SHP77 treated with DMSO at 0.1 percent for 48 hours (cell line): ENCODE results near the gene CKS1B.

ENCODE experiments used
- DNase-seq: peaks from one replicate; lab custom pipeline; 2025; lab: John Stamatoyannopoulos, UW

Gene CKS1B

GRCh38 chr1:154945962-154946850 lies 28.3 kb upstream of the CKS1B start:
- DNase-seq: no peak

GRCh38 chr1:154948079-154948478 lies 26.4 kb upstream of the CKS1B start:
- DNase-seq: no peak

- no peak for DNase-seq
Observed at GRCh38 chr1:154951901-154952657, 22.4 kb upstream of the CKS1B start.

- no peak for DNase-seq
Observed at GRCh38 chr1:154952664-154953063, 21.8 kb upstream of the CKS1B start.

- DNase-seq: no peak
Observed at GRCh38 chr1:154953611-154954038, 20.9 kb upstream of the CKS1B start.

GRCh38 chr1:154954541-154954940 lies 19.9 kb upstream of the CKS1B start:
- no peak for DNase-seq

- peak; percentile 83 for DNase-seq
Observed at GRCh38 chr1:154955039-154955717, 19.3 kb upstream of the CKS1B start.

GRCh38 chr1:154955718-154956543 lies 18.6 kb upstream of the CKS1B start, which contains the start of gene PBXIP1:
TSS of gene PBXIP1 (minus strand) at chr1:154956099. CDS start at chr1:154953721, 2,378 bp downstream.
- DNase-seq: peak; percentile 96

GRCh38 chr1:154956544-154956941 lies 17.9 kb upstream of the CKS1B start:
- no peak for DNase-seq

GRCh38 chr1:154957091-154957657 lies 17.3 kb upstream of the CKS1B start:
- DNase-seq: no peak

- no peak for DNase-seq
Observed at GRCh38 chr1:154958036-154958435, 16.4 kb upstream of the CKS1B start.

- no peak for DNase-seq
Observed at GRCh38 chr1:154958681-154959425, 15.6 kb upstream of the CKS1B start.

- DNase-seq: no peak
Observed at GRCh38 chr1:154959426-154959780, 15.1 kb upstream of the CKS1B start.

GRCh38 chr1:154960446-154961136 lies 13.9 kb upstream of the CKS1B start:
- no peak for DNase-seq

GRCh38 chr1:154961207-154962155 lies 13.0 kb upstream of the CKS1B start, which contains the start of gene PYGO2:
TSS of gene PYGO2 (minus strand) at chr1:154961782. CDS start at chr1:154961576, 206 bp downstream.
- DNase-seq: peak; percentile 88

- DNase-seq: peak; percentile 59
Observed at GRCh38 chr1:154962156-154962749, 12.2 kb upstream of the CKS1B start.

- DNase-seq: no peak
Observed at GRCh38 chr1:154962795-154963330, 11.6 kb upstream of the CKS1B start.

GRCh38 chr1:154963643-154964042 lies 10.8 kb upstream of the CKS1B start:
- no peak for DNase-seq
